ENCODE results near the gene GALNT17.

GALNT17 gene

DNA sequence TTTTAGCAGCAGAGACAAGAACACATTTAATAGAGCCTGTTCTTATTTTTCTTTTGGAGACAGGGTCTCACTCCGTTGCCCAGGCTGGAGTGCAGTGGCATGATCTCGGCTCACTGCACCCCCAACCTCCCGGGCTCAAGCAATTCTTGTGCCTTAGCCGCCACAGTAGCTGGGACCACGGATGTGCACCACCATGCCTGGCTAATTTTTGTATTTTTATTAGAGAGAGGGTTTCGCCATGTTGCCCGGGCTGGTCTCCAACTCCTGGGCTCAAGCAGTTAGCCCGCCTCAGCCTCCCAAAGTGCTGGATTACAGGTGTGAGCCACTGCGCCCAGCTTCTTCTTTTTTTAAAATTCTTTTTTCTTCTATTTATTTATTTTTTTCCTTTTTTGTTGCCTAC is 23.3 kb downstream of the GALNT17 start:
- no peak for DNase-seq (ENCODE audit: low spot score)
- CTCF ChIA-PET = no interaction called here
- no peak overlapping the region for H3K27ac ChIP-seq
- POLR2A ChIA-PET (ENCODE audit: low non-redundant PET) = no interaction called here
- no peak for TF ChIP-seq CTCF (conservative IDR thresholded peaks at IDR 0.05; ENCODE audit: low read depth)

DNA sequence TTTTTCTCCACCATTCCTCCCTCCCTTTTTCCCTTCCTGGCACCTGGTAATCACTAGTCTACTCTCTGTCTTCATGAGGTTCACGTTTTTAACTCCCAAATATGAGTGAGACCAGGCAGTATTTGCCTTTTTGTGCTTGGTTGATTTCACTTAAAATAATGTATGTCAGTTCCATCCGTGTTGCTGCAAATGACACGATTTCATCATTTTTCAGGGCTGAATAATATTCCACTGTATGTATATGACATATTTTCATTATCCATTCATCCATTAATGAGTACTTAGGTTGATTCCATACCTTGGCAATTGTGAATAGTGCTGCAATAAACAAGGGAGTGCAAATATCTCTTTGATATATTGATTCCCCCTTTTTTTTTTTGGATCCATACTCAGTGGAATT is 25.8 kb downstream of the GALNT17 start:
- CTCF ChIA-PET = interaction anchor here (0.6 kb wide), 1 partner anchor 293 kb away, joined by 4 read pairs; no protein-coding TSS in a partner anchor
- POLR2A ChIA-PET (ENCODE audit: low non-redundant PET) = no interaction called here

GRCh38 chr7:71165708-71166107 is 33.8 kb downstream of the GALNT17 start:
- H3K27ac ChIP-seq = no peak overlapping the region
- ChIA-PET POLR2A (ENCODE audit: low non-redundant PET) (no interaction called here), CTCF (interaction anchor here (0.7 kb wide), 1 partner anchor 243 kb away, joined by 3 read pairs; no protein-coding TSS in a partner anchor)
- no peak for TF ChIP-seq CTCF (conservative IDR thresholded peaks at IDR 0.05; ENCODE audit: low read depth)
- DNase-seq (ENCODE audit: low spot score) = no peak

More for the DNA sequence above, 25.8 kb downstream of the GALNT17 start:
- H3K27ac ChIP-seq = no peak overlapping the region
- DNase-seq (ENCODE audit: low spot score) = no peak
- TF ChIP-seq CTCF (conservative IDR thresholded peaks at IDR 0.05; ENCODE audit: low read depth) = no peak

GRCh38 chr7:71171476-71171875 is 39.5 kb downstream of the GALNT17 start:
- ChIA-PET POLR2A (ENCODE audit: low non-redundant PET) (no interaction called here), CTCF (no interaction called here)
- H3K27ac ChIP-seq = no peak overlapping the region
- no peak for DNase-seq (ENCODE audit: low spot score)
- TF ChIP-seq CTCF (conservative IDR thresholded peaks at IDR 0.05; ENCODE audit: low read depth) = no peak

DNA sequence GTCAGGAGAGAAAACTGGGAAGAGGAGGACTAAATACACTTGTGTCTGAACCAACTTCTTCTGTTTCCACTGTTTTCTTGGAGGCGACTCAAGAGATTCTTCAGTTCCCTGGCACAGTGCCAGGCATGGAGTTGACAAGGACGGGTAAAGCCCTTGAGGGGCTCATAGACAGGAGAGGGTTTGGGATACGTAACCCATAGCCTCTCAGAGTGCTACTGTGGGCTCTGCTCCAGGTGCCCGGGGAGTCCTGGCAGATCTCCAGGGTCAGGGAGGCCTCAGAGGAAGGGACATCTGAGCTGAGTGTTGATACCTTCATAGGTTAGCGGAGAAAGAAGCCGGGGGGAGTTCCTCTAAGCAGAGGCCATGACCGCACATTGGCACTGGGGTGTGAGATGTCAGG is 42.0 kb downstream of the GALNT17 start:
- POLR2A ChIA-PET (ENCODE audit: low non-redundant PET) = no interaction called here

GRCh38 chr7:71182438-71182935 is 50.5 kb downstream of the GALNT17 start:
- DNase-seq (ENCODE audit: low spot score) = no peak
- POLR2A ChIA-PET (ENCODE audit: low non-redundant PET) = no interaction called here
- CTCF ChIA-PET = no interaction called here
- TF ChIP-seq CTCF (conservative IDR thresholded peaks at IDR 0.05; ENCODE audit: low read depth) = no peak
- no peak overlapping the region for H3K27ac ChIP-seq

More for the DNA sequence above, 42.0 kb downstream of the GALNT17 start:
- no peak for TF ChIP-seq CTCF (conservative IDR thresholded peaks at IDR 0.05; ENCODE audit: low read depth)
- no peak overlapping the region for H3K27ac ChIP-seq
- CTCF ChIA-PET = no interaction called here
- no peak for DNase-seq (ENCODE audit: low spot score)

DNA sequence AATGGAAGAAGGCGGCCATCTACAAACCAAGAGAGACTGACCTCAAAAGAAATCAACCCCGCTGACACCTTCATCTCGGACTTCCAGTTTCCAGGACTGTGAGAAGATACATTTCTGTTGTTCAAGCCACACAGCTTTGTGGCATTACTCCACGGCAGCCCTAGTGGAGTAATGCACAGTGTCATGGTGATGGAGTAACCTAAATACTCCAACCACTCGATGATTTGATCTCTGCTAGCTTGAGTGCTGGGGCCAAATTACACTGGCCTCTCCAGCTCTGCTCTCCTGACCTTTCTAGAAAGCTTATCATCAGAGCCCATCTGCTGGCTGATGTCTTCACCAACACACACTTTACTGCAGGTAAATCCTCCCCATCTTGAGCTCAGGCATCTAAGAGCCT is 52.2 kb downstream of the GALNT17 start:
- ChIA-PET CTCF (no interaction called here), POLR2A (ENCODE audit: low non-redundant PET) (no interaction called here)
- DNase-seq (ENCODE audit: low spot score) = no peak
- TF ChIP-seq CTCF (conservative IDR thresholded peaks at IDR 0.05; ENCODE audit: low read depth) = no peak
- no peak overlapping the region for H3K27ac ChIP-seq

All from RWPE1 (cell line).